GM06990 (cell line): ENCODE measurements around the gene HCN2.
A peak's percentile ranks its signal among the peaks of the same experiment; 100 is the strongest.

Experiments used
- DNase-seq: peaks from one replicate; pipeline ENCODE4 v3.0.0-alpha.2; 2011; ENCODE audit not compliant: insufficient read length; ENCODE audit errors: extremely low read depth
- H3K27me3 ChIP-seq: replicated peaks from 2 replicates; pipeline ENCODE4 v1.6.0; 2011; ENCODE audit warnings: low read length; ENCODE audit not compliant: control insufficient read depth, insufficient read depth
- H3K36me3 ChIP-seq: 2 replicates; pipeline ENCODE4 v1.5.1; 2011; ENCODE audit warnings: low read length; ENCODE audit not compliant: control insufficient read depth, insufficient read depth
- H3K4me3 ChIP-seq: replicated peaks from 2 replicates; pipeline ENCODE4 v1.5.1; 2011; ENCODE audit warnings: low read depth, mild to moderate bottlenecking, control low read depth, low read length
- CTCF ChIP-seq: IDR thresholded peaks from 2 replicates; pipeline ENCODE4 v1.5.1; 2011; ENCODE audit warnings: low read length, control low read depth, mild to moderate bottlenecking, inconsistent platforms; ENCODE audit not compliant: insufficient read depth, poor library complexity, severe bottlenecking

Gene HCN2

DNA sequence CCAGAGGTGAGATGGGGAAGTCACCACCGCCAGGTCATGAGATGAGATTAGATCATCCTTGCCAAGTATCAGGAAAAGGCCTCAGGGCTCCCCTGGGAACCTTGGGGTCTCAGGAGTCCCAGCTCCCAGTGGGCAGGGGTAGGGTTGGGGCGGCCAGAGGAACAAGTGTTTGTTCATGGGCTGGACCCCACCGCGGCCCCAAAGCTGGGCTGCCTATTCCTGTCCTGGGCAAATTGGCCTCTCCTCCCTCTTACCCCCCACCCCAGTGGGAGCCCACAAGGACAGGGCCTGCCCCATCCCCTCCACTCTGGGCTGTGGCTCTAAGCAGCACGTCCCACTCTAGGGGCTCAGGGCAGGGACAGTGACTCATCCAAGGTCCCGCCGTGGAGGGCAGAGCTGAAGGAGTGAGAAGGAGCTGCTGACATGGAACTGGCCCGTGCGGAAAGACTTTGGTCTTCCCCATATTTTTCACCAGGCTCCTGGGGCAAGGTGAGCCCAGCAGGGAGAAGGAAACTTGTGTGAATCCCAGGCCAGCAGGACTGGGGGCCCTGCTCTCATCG lies 4.0 kb upstream of the HCN2 start:
- Histone ChIP-seq H3K27me3 (no peaks in the 10 kb centered on the region; the same call in 1 of the 2 replicates), H3K4me3 (no peak overlapping the region), H3K36me3 (peaks cover 10% of the 10 kb centered on the region)
- no peak for DNase-seq
- TF ChIP-seq CTCF: no peak

DNA sequence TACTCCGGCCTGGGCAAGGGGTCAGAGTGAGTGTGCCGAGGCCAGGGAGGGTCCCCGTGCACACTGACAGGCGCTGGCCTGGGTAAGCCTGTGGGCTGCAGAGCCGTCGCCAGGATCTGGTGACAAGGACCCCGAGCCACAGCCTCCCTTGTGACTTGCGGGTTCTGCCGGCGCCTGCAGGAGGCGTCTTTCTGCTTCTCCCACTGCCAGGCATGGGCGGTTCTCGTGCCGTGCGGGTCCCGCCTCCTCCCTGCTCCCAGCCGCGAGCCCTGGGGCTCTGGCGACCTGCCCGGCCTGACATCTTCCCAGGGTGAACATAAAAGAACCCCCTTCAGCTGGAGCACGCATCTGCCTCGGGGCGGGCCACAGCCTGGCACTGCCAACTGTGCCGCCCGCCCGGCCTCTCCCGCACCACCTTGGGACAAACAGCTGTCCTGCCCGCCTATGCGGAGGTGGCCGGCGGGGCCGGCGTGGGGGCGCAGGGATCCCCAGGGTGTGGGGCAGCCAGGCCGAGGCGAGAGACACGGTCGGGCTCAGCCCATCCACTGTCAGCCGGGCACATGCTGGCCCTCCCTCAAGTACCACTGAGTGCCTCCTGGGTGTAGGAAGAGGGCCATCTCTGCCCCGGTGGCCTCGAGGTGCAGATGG lies 1.5 kb upstream of the HCN2 start:
- peak; percentile 70 for TF ChIP-seq CTCF
- H3K4me3 ChIP-seq: no peak overlapping the region
- H3K27me3 ChIP-seq: no peaks in the 10 kb centered on the region; the same call in 1 of the 2 replicates

GRCh38 chr19:588741-589692 lies 664 bp upstream of the HCN2 start:
- DNase-seq: no peak
- no peaks in the 10 kb centered on the region; the same call in 1 of the 2 replicates for H3K27me3 ChIP-seq
- no peaks in the 10 kb centered on the region for H3K36me3 ChIP-seq
- no peak for TF ChIP-seq CTCF
- H3K4me3 ChIP-seq: no peak overlapping the region

More for the DNA sequence above, 1.5 kb upstream of the HCN2 start:
- DNase-seq: peak; percentile 52
- no peaks in the 10 kb centered on the region; the same call in 1 of the 2 replicates for H3K36me3 ChIP-seq

GRCh38 chr19:590396-590745 lies 690 bp downstream of the HCN2 start:
- H3K36me3 ChIP-seq: no peaks in the 10 kb centered on the region
- TF ChIP-seq CTCF: no peak
- no peak for DNase-seq
- H3K4me3 ChIP-seq: no peak overlapping the region
- no peaks in the 10 kb centered on the region; the same call in 1 of the 2 replicates for H3K27me3 ChIP-seq

DNA sequence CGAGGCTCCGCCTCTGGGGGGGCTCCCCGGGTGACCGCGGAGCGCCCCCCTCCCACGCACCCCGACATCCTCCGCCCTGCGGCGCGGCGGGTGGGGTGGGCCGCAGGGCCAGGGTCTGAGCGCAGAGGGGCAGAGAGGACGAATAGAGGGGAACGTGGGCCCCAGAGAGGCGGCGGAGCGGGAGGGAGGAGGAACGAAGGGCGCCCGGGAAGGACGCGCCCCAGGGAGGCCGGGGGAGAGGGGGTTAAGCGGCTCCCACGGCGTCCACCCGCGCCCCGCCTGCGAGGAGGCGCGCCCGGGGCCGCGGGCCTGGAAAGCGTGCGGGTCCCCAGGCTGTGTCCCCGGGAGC lies 1.0 kb downstream of the HCN2 start:
- H3K4me3 ChIP-seq: no peak overlapping the region

More for the DNA sequence above, 1.0 kb downstream of the HCN2 start:
- H3K27me3 ChIP-seq: no peaks in the 10 kb centered on the region; the same call in 1 of the 2 replicates
- no peak for TF ChIP-seq CTCF
- no peak for DNase-seq
- H3K36me3 ChIP-seq: no peaks in the 10 kb centered on the region
